Activated CD4-positive, alpha-beta memory T cell treated with anti-CD3 and anti-CD28 coated beads, Interleukin-2, amount 10 ng/mL, durations not matched to agents 7 days and 5 days (primary cell): Measurements from ENCODE around the gene IRF7. TPM values are rescaled to one million over a fixed set of nuclear protein-coding genes. Genes with fewer than 3 reads are reported as not detected.

Experiments
- CTCF ChIA-PET: fragments of 350-600 bp; sonication (Branson Sonifier 250); formaldehyde crosslinking; loops from one replicate; lab custom pipeline; 2021; ENCODE audit warnings: antibody characterized with exemption, inconsistent platforms; lab: Charles Lee
- POLR2A ChIA-PET: fragments of 350-600 bp; sonication (Branson Sonifier 250); formaldehyde crosslinking; loops from one replicate; lab custom pipeline; 2021; ENCODE audit warnings: antibody characterized with exemption; lab: Charles Lee
- DNase-seq: peaks from one replicate; pipeline ENCODE4 v3.0.0-alpha.2; 2020
- H3K27ac Mint-ChIP-seq: one replicate; pipeline ENCODE4 v1.8.0; 2021; ENCODE audit warnings: mild to moderate bottlenecking, mixed read lengths
- H3K27me3 Mint-ChIP-seq: one replicate; pipeline ENCODE4 v1.8.0; 2021; ENCODE audit warnings: mixed read lengths
- H3K36me3 Mint-ChIP-seq: one replicate; pipeline ENCODE4 v1.8.0; 2021; ENCODE audit warnings: low read depth, mixed read lengths
- H3K4me1 Mint-ChIP-seq: one replicate; pipeline ENCODE4 v1.8.0; 2021; ENCODE audit warnings: mixed read lengths
- H3K4me3 Mint-ChIP-seq: one replicate; pipeline ENCODE4 v1.8.0; 2021; ENCODE audit warnings: mild to moderate bottlenecking, mixed read lengths
- H3K9me3 Mint-ChIP-seq: one replicate; pipeline ENCODE4 v1.8.0; 2021; ENCODE audit warnings: mixed read lengths
- total RNA-seq, 2 experiments: library from RNA; stranded (reverse); gene quantifications; one replicate each; pipeline ENCODE4 v1.2.3, GENCODE V29; 2021

The IRF7 gene
- total RNA-seq, 2 experiments from 2014 or later = 220 to 221 TPM

DNA sequence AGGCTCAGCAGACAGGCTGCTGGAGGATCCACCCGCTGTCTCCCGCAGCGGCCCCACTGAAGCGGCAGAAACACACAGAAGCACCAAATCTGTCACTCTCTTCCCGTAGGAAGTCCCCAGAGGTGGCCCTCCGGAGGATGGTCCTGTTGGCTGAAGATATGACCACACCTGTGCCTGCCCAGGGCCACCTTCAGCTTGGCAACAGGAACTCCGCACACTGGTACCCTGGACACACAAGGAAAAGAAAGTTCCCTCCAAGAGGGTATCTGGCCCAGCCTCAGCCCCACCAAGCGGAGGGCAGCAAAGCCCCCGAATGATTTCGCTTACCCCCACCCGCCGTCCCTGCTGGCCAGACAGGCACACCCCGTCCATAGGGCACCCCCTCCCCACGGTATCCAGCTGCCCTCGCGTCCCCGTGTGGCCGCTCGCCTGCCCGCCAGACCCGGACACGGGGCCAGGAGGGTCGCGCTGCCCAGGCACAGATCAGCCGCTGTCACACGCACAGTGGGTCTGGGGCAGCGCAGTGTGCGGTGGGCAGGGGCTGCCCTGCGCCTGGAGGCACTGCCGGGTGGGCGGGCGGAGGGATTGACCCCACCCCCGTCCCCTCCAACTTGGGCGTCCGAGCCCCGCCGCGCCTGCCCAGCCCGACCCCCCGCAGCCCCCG is 48.0 kb downstream of the IRF7 start:
- no peaks in the 10 kb centered on the region for H3K9me3 Mint-ChIP-seq
- H3K4me1 Mint-ChIP-seq = peaks cover 15% of the 10 kb centered on the region
- ChIA-PET CTCF (interaction anchor here (0.8 to 1.2 kb wide), 2 partner anchors 10 to 158 kb away, joined by 3 to 4 read pairs; no protein-coding TSS in a partner anchor), POLR2A (interaction anchor here (0.6 to 3.3 kb wide), 9 partner anchors 8 to 275 kb away, joined by 3 to 25 read pairs (median 7); partner anchors contain the start of genes IRF7, LRRC56, PHRF1 and TSPAN4)
- DNase-seq = no peak
- peaks cover 13% of the 10 kb centered on the region for H3K36me3 Mint-ChIP-seq
- peak overlapping the region; percentile 81 for H3K4me3 Mint-ChIP-seq
- no peak overlapping the region for H3K27ac Mint-ChIP-seq
- no peaks in the 10 kb centered on the region for H3K27me3 Mint-ChIP-seq

DNA sequence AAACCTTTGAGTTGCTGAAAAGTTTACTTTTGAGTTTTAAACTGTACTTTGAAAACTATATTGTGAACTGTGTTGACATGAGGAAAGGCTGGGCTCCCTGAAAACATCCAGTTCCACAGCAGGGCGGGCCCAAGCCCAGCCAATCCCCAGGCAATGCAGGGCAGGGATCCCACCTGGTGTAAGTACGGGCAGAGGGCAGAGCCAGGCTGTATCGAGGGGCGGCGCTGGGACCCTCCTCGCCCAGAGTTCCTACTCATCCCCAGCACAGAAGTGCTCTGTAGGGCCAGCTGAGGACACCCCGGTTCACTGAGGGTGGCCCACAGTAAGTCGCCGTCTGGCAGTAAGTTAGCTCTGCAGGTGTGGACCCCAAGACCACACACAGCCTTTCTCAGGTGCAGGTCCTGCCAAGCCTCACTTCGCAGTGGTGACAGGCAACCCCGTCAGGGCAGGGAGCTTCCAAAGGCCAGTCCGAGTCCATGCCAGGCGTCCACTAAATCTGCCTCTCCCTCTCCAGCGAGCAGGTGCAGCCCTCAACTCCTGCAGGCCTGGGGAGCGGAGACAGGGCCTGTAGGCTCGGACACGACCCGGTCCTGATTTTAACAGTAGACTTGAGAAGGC is 48.6 kb downstream of the IRF7 start:
- POLR2A ChIA-PET = interaction anchor here (1.8 to 3.3 kb wide), 4 partner anchors 10 to 49 kb away, joined by 4 to 25 read pairs (median 13); partner anchors contain the start of genes IRF7 and PHRF1
- Mint-ChIP-seq H3K36me3 (peaks cover 13% of the 10 kb centered on the region), H3K4me1 (peaks cover 15% of the 10 kb centered on the region), H3K27me3 (no peaks in the 10 kb centered on the region), H3K4me3 (peak overlapping the region; percentile 81), H3K27ac (no peak overlapping the region), H3K9me3 (no peaks in the 10 kb centered on the region)
- CTCF ChIA-PET = no interaction called here
- DNase-seq = no peak

DNA sequence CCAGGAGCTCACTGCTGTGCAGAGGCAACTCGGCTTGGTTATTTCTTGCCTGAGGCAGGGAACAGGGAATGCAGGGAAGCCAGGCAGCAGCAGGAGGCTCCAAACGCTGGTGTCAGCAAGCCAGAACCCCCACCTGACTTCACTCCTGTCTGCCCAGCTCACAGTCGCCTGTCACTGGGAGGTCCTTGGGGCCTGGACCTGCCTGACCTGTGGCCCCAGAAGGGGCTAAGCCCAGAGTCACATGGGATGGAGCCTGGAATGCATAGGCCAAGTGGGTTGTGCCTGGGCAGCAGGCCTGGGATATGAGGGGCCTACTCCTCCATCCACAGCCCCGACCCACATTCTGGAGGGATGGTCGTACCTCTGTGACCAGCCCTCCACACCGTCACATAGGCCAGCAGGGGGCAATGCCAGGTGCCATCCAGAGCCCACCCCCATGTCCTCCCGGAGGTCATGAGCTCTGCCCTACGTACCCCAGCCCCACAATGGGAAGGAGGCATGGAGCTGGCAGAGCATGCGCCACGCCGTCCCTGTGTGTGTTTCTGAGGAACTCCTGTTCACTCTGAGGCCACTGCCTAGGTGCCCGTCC is 49.7 kb downstream of the IRF7 start:
- H3K9me3 Mint-ChIP-seq = no peaks in the 10 kb centered on the region
- POLR2A ChIA-PET = interaction anchor here (1.6 to 1.8 kb wide), 2 partner anchors 11 to 22 kb away, joined by 4 to 12 read pairs; partner anchors contain the start of gene PHRF1
- H3K27ac Mint-ChIP-seq = no peak overlapping the region
- peak overlapping the region; percentile 81 for H3K4me3 Mint-ChIP-seq
- H3K4me1 Mint-ChIP-seq = peaks cover 21% of the 10 kb centered on the region
- DNase-seq = no peak
- H3K27me3 Mint-ChIP-seq = no peaks in the 10 kb centered on the region
- peaks cover 13% of the 10 kb centered on the region for H3K36me3 Mint-ChIP-seq
- CTCF ChIA-PET = interaction anchor here (3.1 kb wide), 1 partner anchor 11 kb away, joined by 17 read pairs; no protein-coding TSS in a partner anchor

DNA sequence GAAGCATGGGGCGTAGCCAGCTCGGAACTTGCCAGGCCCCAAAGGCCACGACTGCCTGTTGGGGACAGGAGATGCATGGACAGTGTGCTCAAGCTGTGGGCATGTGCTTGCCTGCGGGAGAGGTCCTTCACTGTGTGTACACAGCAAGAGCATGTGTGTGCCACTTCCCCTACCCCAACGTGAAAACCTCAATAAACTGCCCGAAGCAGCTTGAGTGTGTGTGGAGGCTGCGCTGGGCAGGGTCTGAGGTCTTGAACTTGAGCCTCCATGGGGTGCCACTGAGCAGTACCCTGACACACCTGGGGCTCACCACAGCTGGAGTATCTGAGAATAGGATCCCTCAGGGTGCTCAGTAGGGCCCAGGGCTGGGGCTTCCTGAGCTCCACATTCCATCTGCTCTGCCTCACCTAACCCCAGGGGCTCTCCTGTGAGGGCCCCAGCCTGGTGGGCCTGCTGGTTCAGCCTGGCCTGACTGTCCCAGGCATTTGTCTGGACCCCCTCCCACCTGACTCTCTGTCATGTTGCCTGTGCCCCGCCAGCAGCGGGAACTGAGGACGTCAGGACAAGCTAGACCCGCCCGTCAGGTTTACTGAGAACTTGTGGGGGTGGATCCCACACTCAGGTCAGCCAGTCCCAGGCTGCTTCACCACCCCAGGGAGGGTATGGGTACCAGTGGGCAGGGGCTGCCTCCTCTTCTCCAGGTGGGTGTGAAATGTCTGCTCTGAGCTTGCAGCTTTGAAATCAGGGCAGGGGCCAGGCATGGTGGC is 51.8 kb downstream of the IRF7 start:
- H3K36me3 Mint-ChIP-seq = peaks cover 13% of the 10 kb centered on the region
- H3K9me3 Mint-ChIP-seq = no peaks in the 10 kb centered on the region
- no peak overlapping the region for H3K27ac Mint-ChIP-seq
- CTCF ChIA-PET = interaction anchor here (3.1 kb wide), 1 partner anchor 9 kb away, joined by 17 read pairs; no protein-coding TSS in a partner anchor
- H3K4me1 Mint-ChIP-seq = peaks cover 23% of the 10 kb centered on the region
- no peak overlapping the region for H3K4me3 Mint-ChIP-seq
- DNase-seq = no peak
- POLR2A ChIA-PET = interaction anchor here (0.8 to 1.2 kb wide), 2 partner anchors 9 to 12 kb away, joined by 3 read pairs; partner anchors contain the start of gene PHRF1
- H3K27me3 Mint-ChIP-seq = peaks cover 3% of the 10 kb centered on the region

DNA sequence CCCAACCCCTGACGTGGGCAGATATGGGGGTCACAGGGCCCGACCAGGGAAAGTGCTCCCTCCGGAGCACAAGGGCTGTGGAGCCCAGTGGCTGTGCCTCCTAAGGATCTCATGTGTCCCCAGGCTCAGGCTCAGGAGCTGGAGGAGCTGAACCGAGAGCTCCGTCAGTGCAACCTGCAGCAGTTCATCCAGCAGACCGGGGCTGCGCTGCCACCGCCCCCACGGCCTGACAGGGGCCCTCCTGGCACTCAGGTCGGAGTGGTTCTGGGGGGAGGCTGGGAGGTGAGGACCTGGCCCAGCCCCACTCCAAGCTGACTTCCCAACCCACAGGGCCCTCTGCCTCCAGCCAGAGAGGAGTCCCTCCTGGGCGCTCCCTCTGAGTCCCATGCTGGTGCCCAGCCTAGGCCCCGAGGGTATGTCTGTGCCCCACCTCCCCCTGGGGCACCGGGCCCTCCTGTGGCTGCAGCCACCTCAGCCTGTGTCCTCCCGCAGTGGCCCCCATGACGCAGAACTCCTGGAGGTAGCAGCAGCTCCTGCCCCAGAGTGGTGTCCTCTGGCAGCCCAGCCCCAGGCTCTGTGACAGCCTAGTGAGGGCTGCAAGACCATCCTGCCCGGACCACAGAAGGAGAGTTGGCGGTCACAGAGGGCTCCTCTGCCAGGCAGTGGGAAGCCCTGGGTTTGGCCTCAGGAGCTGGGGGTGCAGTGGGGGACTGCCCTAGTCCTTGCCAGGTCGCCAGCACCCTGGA is 52.5 kb downstream of the IRF7 start:
- ChIA-PET POLR2A (interaction anchor here (1.2 kb wide), 1 partner anchor 9 kb away, joined by 3 read pairs; no protein-coding TSS in a partner anchor), CTCF (interaction anchor here (3.1 kb wide), 1 partner anchor 8 kb away, joined by 17 read pairs; no protein-coding TSS in a partner anchor)
- H3K27me3 Mint-ChIP-seq = peaks cover 3% of the 10 kb centered on the region
- H3K36me3 Mint-ChIP-seq = peaks cover 13% of the 10 kb centered on the region
- no peaks in the 10 kb centered on the region for H3K9me3 Mint-ChIP-seq
- H3K4me1 Mint-ChIP-seq = peaks cover 23% of the 10 kb centered on the region
- no peak overlapping the region for H3K27ac Mint-ChIP-seq
- no peak overlapping the region for H3K4me3 Mint-ChIP-seq
- DNase-seq = no peak

Other genes with a start within 250 kb of the IRF7 start
- under 1 TPM; 0.23 to 0.53 TPM for gene B4GALNT4, start 246.5 kb downstream of the IRF7 start, total RNA-seq
- gene PKP3, start 221.7 kb downstream of the IRF7 start, total RNA-seq = not detected
- 100 to 1,000 TPM; 170 to 178 TPM for gene SIGIRR, start 201.0 kb downstream of the IRF7 start, total RNA-seq
- 10 to 100 TPM; 69.2 to 73.5 TPM for gene ANO9, start 173.9 kb downstream of the IRF7 start, total RNA-seq
- gene PTDSS2, start 165.7 kb downstream of the IRF7 start, total RNA-seq = 10 to 100 TPM; 20.1 to 21.5 TPM
- gene RNH1, start 108.7 kb downstream of the IRF7 start, total RNA-seq = 100 to 1,000 TPM; 109 to 117 TPM
- gene HRAS, start 80.4 kb downstream of the IRF7 start, total RNA-seq = 10 to 100 TPM; 45.1 to 52.5 TPM
- gene LRRC56, start 78.4 kb downstream of the IRF7 start, total RNA-seq = 1 to 10 TPM; 2.2 to 2.5 TPM
- 1 to 10 TPM; 2.5 to 3.2 TPM for gene LMNTD2, start 55.2 kb downstream of the IRF7 start, total RNA-seq
- 10 to 100 TPM; 32.7 to 32.8 TPM for gene RASSF7, start 55.0 kb downstream of the IRF7 start, total RNA-seq
- gene PHRF1, start 39.5 kb downstream of the IRF7 start, total RNA-seq = 10 to 100 TPM; 38.7 to 39.1 TPM
- gene CDHR5, start 9.0 kb upstream of the IRF7 start, total RNA-seq = not detected
- gene SCT, start 11.2 kb upstream of the IRF7 start, total RNA-seq = not detected
- under 1 TPM; 0.18 to 0.20 TPM for gene DRD4, start 21.3 kb upstream of the IRF7 start, total RNA-seq
- 10 to 100 TPM; 33.0 to 34.2 TPM for gene DEAF1, start 79.3 kb upstream of the IRF7 start, total RNA-seq
- gene TMEM80, start 79.9 kb upstream of the IRF7 start, total RNA-seq = 10 to 100 TPM; 22.6 to 25.3 TPM
- 10 to 100 TPM; 16.2 to 19.4 TPM for gene EPS8L2, start 90.3 kb upstream of the IRF7 start, total RNA-seq
- 100 to 1,000 TPM; 215 to 224 TPM for gene TALDO1, start 131.5 kb upstream of the IRF7 start, total RNA-seq
- gene GATD1, start 161.5 kb upstream of the IRF7 start, total RNA-seq = 10 to 100 TPM; 48.6 to 52.9 TPM
- gene CEND1, start 174.1 kb upstream of the IRF7 start, total RNA-seq = 1 to 10 TPM; 1.2 to 1.6 TPM
- gene SLC25A22, start 182.3 kb upstream of the IRF7 start, total RNA-seq = 10 to 100 TPM; 35.7 to 38.3 TPM
- gene PIDD1, start 189.3 kb upstream of the IRF7 start, total RNA-seq = 10 to 100 TPM; 45.1 to 48.5 TPM
- gene RPLP2, start 194.0 kb upstream of the IRF7 start, total RNA-seq = 1,000 to 10,000 TPM; 2,077 to 2,079 TPM
- gene PNPLA2, start 203.0 kb upstream of the IRF7 start, total RNA-seq = 10 to 100 TPM; 66.8 to 70.9 TPM
- gene CRACR2B, start 212.0 kb upstream of the IRF7 start, total RNA-seq = 10 to 100 TPM; 12.7 to 13.7 TPM
- gene CD151, start 217.0 kb upstream of the IRF7 start, total RNA-seq = 10 to 100 TPM; 28.0 to 28.6 TPM
- 10 to 100 TPM; 59.3 to 61.5 TPM for gene POLR2L, start 226.6 kb upstream of the IRF7 start, total RNA-seq
- 1 to 10 TPM; 4.4 to 4.5 TPM for gene TSPAN4, start 226.9 kb upstream of the IRF7 start, total RNA-seq